GM21576 (cell line): ENCODE data around the gene COL23A1.
"Not testable (repeated sequence)": the region's sequence is repeated elsewhere in the genome, so short reads cannot be mapped to it uniquely, and the experiment has no call there.

Source experiments
- ATAC-seq: cut with Tn5 transposase; IDR thresholded peaks from one replicate; pipeline ENCODE4 v1.9.1; 2021; ENCODE audit warnings: mild to moderate bottlenecking, moderate library complexity; ENCODE audit not compliant: unreplicated experiment

COL23A1 gene

GRCh38 chr5:178486878-178487512 is 103.2 kb downstream of the COL23A1 start:
- not testable (repeated sequence) for ATAC-seq

DNA sequence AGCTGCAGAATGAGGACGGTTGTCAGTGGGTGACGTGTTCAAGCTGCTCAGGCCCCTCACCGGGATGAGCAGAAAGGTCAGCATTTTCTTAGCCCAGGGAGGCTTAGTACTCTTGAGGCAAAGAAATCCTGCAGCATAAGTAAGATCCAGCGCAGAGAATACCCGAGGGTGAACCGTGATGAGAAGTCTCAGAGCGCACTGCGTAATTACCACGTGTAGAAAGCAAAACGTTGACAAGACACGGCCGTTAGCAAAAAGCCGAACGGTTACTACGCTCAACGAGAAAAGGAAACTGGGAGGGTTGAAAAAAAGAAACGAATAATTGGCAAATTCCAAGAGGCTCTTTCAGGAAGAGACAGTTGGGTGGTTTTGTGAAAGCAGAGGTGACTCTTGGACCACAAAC is 104.0 kb downstream of the COL23A1 start:
- ATAC-seq: no peak

GRCh38 chr5:178483620-178484019 is 106.6 kb downstream of the COL23A1 start:
- ATAC-seq: no peak

GRCh38 chr5:178479261-178479660 is 110.9 kb downstream of the COL23A1 start:
- ATAC-seq: no peak

DNA sequence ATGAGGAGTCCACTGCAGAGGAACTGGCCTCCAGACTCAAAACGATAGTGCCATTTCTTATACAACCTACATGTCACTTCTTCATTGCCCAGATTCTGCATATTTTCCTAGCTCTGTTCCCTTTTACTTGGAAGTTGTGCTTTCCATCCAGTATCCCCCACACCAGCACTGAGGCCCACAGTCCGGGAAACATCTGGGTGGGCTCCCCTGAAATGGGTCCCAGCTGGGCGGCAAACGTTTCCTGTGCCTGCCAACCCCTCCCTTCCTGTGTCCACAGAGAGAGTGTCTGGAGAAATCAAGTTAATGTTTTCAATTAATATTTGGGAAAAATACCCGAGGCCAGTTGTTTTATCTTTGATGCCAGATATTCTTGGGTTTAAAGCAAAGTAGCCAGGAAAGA is 111.8 kb downstream of the COL23A1 start:
- ATAC-seq: no peak

DNA sequence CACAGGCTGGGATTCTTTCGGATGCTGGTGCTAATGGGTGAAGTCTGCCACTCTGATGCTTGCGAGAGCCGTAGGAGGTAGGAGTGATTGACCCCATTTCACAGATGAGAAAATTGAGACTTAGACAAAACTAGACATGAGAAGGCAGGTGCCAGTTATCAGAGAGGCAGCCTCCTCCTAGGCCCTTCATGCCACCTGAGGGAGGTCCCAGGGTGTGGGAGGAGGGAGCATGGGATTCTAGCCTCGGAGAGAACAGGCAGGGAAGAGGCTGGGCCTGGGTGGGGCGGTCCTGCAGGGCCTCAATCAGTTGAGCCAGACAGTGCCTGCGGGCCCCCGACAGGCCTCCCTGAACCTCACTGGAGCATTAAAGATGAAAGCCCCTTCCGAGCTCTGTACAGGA is 112.4 kb downstream of the COL23A1 start:
- no peak for ATAC-seq

GRCh38 chr5:178476972-178477754 is 113.0 kb downstream of the COL23A1 start:
- no peak for ATAC-seq

- ATAC-seq: no peak
These were observed 113.7 kb downstream of the COL23A1 start for GRCh38 chr5:178476531-178476930.

- no peak for ATAC-seq
These were observed 114.8 kb downstream of the COL23A1 start for GRCh38 chr5:178475422-178475821.

DNA sequence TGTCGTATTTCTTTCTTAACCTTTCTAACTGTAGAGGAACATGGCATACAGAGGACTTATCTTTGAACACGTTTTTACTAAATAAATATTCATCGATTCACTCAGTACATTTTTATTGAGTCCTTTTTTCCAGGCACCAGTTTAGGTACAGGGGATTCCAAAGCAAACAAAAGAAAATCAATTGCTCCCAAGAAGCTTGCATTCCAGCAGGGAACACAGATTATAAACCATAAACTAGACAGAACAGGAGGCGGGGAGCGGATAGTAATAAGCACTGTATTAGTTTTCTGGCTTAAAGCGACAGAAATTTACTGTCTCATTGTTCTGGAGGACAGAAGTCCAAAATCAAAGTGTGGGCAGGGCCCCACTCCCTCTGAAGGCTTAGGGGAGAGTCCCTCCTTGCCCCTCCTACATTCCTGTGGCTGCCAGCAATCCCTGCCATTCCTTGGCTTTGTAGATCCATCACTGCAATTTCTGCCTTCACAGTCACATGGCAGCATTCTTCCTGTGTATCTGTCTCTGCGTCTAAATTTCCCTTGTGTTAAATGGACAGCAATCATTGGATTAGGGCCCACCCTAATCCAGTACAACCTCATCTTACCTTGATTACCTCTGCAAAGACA is 115.5 kb downstream of the COL23A1 start:
- no peak for ATAC-seq

GRCh38 chr5:178473854-178474253 is 116.3 kb downstream of the COL23A1 start:
- ATAC-seq: no peak

DNA sequence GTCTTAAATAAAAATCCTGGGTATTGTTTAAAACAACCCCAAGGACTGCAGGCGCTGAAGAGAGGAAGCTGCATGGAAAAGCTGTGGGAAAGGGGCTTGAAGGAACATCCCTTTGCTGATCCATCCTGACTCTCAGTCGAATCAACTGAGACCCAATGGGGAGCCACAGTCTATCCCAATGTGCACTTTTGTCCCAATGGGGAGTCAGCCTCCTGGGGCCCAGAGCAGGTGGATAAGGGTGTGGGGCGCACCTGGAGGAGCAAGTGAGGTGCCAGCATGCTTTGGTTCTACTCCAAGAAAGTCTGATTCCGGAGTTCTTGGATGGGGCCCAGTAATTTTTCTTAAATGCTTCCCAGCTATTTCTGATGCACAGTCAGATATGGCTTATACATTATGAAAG is 118.1 kb downstream of the COL23A1 start:
- no peak for ATAC-seq

- no peak for ATAC-seq
These were observed 118.5 kb downstream of the COL23A1 start for GRCh38 chr5:178471711-178472110.

DNA sequence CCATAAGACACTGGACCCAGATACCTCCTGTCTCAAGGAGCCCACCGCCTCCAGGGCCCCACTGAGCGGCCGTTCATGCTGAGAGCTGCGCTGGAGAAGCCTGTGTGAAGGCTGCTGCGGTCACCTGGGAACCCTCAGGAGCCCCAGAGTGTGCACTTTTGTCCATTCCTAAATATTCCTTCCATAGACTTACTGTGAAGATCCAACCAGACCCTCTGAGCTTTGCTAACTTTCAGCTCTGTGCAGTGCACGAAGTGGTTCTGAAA is 119.5 kb downstream of the COL23A1 start:
- ATAC-seq: no peak

DNA sequence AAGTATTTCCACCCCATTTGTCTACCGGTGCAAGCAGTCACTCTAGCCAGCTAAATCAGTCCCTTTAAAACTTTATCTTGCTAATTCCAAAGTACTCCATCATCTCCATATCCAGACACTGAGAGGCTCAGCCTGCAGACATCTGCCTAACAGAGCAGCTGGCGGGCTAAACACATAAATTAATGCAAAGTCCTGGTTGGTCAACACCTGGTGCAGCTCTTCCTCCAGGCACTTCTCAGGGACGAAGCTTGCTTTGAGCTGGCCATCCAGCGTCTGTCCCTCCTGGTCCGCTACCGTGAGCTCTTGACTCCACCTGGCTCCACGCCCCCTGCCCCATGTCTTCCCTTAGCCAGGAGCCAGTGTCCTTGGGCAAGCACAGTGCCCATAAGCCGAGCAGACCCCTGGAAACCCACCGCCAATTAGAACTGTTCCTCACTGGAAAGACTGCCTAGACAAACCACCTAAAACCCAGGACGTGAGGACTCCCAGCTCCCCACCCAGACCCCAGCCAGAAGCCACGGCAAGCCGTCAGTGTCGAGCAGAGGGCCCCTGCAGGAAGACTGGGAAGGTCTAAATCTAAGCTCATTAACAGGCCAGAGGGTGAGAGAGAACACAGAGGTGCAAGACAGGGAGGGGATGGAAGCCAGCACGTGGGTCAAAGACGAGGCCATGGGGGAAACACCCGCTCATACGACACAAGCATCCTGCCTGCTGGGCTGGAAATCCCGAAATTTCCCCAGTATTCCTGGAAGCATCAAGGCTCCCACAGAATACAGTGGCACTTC is 120.0 kb downstream of the COL23A1 start:
- no peak for ATAC-seq

GRCh38 chr5:178469011-178469974 is 120.9 kb downstream of the COL23A1 start:
- ATAC-seq: no peak

GRCh38 chr5:178468196-178468685 is 122.0 kb downstream of the COL23A1 start:
- ATAC-seq: no peak

DNA sequence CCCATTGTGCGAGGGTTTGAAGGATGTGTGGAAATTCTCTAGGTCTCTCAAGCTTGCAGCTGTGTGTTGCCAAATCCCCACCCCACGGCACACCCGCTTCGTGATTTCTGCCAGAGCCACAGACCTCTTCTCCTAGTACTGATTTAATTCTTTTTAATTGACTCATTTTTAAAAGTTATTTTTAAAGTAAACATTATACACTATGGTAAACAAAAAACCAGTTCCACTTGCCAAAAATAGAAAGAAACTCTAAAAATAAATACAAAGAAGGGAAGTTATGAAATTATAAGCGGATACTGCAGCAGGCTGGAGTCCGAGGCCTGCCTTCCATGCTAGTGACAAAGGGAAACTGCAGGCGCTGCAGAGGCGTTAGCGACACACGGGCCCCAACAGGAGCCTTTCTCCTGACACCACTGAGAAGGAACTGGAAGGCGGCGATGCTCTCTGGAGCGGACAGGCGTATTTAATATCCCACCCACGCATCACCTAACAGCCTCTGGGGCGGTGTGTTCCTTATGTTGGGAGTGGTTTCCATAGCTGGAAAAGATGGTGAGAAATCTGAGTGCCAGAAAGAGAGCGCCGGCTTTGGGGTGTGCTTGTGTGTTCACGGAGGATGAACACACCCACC is 122.5 kb downstream of the COL23A1 start:
- no peak for ATAC-seq

DNA sequence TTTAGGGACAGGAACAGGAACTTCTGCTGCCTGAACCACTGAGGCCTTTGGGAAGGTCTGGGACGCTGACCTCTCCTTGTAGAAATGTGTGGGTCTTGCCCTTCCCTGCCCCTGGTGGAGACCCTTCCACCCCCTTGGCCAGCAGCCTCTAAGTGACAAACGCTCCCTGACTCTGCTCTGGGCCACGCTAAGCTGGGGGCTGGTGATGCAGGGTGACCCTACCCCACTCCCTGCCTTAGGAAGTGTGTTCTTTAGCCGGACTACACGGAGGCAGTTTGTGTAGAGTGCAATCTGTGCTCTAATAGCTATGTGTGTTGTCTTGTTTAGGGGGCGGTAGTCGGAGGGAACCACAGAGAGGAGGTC is 123.0 kb downstream of the COL23A1 start:
- ATAC-seq: no peak

DNA sequence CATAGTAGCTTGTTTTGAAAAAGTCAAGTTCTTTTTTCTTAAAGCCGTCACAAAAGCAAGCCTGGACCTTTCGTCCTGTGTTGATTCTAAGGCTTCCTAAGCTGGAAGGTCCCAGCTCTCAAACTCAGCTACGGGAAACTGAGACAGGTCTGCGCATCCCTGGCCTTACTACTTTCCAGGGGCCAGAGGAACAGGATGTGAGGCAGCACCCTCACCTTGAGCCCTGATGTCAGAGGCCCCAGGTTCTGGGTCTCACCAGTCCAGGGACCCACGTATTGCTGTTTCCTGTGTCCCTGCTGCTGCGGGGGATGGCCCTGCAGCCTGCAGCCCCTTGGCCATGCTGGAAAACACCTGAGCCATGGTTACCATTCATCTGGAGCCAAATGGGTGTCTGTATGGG is 123.9 kb downstream of the COL23A1 start:
- no peak for ATAC-seq
